SKM-1 (cell line): Measurements from ENCODE around the gene ATP5F1D.

ENCODE experiments used
- DNase-seq: peaks from one replicate; lab custom pipeline; 2025; ENCODE audit not compliant: unreplicated experiment; lab: John Stamatoyannopoulos, UW

The ATP5F1D gene

DNA sequence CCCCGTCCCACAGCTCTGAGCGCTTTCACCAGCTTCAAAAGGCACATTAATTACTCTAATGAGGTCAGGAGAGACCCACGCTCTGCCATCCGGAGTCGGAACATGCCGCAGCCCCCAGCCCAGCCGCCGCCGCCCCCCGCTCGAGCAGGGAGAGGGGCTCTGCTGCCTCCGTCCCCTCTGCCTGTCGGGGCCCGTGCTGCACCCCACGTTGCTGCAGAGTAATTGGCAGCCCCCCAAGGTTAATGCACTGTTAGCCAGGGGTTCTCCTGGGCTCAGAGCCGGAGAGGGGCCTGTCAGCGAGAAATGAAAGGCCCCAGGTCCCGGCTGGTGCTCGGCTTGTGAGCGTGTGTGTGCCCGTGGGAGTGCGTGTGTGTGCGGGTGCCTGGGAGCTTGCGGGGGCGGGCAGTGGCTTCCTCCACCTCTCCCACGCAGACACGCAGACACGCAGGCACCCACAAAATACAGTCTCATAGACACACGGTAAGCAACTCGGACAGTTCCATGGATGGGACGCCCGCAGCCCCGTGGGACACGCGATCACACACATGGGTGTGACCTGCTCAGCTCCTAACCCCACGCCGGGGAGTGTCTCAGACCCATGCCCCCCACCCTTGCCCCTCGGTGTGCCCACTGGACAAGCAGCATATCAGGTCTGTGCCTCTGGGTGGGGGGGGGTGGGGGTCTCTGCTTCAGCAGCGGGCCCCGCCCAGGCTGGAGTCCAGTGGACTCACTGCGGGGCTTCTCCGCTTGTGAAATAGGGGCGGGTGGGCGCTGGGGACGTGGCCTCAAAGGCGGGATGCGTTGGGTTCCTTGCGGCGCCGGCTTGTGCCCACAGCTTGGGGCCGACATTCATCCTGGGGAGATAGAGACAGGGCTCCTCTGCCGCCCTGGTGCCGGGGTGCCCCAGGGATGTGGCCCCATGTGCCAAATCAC is 39.4 kb downstream of the ATP5F1D start:
- no peak for DNase-seq

DNA sequence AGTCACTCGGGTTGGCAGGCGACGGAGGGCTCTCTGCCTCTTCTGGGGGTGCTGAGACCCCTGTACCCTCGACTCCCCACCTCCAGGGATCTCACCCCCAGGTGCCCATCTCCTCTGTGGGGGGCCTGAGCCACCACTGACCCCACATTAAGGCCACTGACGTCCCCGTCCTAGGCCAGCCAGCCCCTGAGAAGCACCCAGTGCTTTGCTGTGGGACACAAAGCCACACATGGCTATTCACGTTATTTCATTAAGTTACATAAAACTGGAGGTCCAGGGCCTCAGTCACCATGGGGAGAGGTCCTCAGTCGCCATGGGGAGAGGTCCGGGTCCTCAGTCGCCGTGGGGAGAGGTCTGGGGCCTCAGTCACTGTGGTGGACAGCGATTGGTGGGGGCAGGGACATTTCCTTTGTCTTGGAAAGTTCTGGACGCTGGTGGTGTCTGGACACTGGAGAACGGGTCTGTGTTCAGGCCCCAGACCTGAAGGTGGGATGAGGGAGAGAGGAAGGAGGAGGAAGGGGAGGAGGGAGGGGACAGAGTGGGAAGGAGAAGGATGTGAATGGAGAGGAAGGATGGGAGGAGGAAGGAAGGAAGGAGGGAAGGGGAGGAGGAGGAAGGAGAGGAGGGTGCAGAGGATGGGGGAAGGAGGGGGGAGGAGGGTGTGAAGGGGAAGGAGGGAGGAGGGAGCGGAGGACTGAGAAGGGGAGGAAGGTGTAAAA is 40.2 kb downstream of the ATP5F1D start:
- DNase-seq, result no peak

DNA sequence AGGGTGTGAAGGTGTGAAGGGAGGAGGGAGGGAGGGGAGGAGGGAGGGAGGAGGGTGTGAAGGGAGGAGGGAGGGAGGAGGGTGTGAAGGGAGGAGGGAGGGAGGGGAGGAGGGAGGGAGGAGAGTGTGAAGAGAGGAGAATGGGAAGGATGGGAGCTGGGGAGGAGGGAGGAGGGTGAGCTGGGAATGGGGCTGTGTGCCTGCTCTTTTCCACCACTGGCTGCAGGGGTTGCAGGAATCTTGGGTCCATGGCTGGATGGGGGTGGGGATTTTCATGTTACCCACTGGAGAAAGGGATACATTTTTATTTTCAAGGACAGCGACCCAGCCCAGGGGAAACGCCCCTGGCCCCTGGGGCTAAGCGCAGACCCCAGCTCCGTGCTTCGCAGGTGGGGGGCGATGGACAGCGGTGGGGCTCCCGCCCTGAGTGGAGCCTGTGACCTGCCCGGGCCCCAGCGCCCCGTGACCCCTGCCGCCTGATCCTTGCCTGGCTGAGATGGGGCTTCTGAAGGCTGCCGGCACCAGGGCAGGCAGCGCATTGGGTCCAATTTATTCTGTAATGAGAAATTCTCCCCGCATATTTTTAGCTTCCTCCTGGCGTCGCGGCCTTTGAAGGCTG is 41.1 kb downstream of the ATP5F1D start:
- DNase-seq, result no peak

DNA sequence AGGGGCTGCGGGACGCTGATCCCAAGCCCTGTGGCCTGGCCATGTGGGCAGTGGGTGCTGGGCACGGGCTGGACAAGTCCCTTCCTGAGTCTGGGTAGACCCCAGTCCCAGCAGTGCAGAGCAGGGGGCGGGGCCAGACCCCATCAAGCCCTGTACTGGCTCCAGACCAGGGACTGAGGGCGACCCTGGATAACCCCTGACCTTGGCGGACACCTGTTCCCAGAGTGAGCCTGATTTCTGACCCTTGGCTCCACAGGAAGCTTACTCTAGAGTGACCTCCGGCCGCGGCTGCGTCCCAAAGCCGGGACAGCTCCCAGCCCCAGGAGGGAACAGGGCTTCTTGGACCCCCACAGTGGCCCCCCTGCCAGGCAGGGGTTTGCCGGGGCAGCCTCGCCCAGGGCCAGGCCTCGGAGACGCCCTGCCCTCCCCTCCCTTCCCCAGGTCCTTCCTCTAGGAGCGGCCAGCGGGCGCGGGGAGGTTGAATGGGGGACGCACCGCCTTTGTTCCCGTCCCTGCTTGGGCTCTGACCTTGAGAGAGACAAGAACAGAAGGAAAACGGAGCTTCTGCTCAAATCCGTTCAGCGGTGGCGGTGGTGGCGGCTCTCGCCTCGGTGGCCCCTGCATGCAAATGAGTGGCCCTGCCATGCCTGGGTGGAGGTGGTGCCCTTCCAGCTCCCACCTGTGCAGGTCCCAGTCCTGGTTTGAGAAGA is 41.8 kb downstream of the ATP5F1D start:
- no peak for DNase-seq

DNA sequence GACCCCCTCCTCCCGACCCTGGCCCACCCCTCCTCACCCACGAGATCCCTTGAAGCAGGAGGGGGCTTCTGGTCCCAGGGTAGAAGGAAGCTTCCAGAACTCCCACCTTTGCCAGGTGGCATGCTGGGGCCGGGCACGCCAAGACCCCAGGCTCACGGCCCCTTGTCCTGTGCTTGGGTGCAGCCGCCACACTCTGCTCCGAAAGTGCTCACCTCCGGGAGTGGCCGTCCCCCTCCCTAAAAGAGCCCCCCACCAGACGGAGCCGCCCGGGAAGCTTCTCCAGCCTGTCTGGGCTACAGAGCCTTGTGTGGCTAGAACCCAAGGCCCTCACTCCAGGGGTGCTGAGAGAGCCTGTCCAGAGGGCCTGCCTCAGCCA is 42.4 kb downstream of the ATP5F1D start:
- DNase-seq, result no peak

DNA sequence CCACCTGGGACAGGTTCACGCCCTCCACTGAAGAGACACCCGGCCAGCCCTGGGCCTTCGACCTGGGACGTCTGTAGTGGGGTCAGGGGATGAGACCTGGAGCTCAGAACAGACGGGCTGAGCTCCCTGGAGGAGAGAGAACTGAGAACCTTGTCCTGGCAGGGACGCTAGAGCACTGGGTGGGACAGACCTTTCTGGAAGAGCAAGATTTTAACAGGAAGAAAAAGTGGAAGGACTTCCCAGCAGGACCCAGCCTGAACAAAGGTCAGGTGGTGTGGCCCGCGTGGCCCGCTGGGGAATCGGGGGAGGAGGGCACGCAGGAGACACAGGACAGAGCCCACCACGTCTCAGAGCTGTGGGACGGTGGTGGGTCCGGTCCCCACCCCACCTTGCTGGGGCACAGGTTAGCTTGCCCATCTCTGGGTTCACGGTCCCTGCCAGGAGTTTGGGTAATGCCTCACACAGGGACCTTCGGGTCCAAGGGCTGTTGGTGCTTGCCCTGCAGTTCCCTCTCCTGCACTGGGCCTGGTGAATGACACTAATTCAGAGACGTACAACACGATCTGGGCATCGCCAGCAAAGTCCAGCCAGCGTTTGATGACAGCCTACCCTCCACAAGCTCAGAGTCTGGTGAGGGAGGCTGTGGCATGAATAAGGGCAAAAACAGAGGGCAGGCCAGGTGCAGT is 42.9 kb downstream of the ATP5F1D start:
- DNase-seq, result no peak

DNA sequence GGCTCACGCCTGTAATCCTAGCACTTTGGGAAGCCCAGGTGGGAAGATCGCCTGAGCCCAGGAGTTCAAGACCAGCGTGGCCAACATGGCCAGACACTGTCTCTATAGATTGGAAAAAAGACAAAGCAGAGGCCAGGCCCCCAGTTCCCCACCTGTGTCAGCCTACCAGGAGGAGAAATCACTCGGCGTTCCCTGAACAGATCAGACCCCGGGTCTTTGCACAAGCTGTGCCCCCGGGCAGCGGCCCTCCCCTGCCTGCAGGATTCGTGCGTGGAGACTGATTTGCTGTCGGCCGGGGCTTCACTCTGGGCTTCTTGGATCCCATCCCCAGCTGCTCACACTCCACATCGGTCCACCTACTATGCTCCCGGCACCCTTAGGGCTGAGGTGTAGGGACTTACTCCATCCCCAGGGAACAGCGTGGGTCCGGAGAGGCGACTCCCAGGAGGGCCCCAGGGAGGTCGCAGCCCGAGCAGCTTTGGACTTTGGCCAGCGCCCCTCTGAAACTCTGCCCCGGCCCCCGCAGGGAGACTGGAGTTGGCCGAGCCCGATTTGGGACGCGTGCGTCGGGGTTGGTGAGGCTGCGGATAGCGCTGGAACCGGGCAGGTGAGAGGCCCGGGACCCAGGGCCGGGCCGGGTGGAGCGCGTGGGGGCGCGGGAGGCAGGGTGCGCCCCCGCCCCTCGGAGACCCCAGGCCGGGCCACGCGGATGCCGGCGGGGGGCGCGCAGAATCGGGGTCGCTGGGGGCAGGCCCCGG is 43.6 kb downstream of the ATP5F1D start:
- DNase-seq, result no peak

DNA sequence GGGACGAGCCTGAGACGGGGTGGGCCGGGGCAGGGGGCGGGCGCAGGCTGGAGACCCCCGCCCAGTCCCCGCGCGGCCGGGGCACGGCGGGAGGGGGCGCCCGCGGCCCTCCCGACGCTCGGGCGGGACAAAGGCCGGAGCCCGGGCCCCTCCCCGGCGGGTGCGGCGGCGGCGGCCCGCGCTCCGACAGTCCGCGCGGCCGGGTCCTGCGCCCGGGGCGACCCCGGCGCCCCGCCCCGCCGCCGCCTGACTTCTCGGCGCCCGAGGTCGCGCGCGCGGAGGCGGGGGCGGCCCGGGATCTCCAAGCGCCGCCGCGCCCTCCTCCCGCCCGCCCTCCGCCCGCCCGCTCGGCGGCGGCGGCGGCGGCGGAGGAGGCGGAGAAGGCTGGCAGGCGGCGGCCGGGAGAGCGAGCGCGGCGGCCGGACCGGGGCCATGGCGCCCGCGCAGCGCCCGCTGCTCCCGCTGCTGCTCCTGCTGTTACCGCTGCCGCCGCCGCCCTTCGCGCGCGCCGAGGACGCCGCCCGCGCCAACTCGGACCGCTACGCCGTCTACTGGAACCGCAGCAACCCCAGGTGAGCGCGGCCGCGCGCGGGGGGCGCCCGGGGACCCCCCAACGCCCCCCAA is 44.3 kb downstream of the ATP5F1D start, which contains the start of gene EFNA2:
Gene EFNA2, plus strand, starts transcription at position 137 of the 624 bp plus-strand sequence. Its CDS starts 296 bp downstream, at position 433.
- DNase-seq, result no peak

DNA sequence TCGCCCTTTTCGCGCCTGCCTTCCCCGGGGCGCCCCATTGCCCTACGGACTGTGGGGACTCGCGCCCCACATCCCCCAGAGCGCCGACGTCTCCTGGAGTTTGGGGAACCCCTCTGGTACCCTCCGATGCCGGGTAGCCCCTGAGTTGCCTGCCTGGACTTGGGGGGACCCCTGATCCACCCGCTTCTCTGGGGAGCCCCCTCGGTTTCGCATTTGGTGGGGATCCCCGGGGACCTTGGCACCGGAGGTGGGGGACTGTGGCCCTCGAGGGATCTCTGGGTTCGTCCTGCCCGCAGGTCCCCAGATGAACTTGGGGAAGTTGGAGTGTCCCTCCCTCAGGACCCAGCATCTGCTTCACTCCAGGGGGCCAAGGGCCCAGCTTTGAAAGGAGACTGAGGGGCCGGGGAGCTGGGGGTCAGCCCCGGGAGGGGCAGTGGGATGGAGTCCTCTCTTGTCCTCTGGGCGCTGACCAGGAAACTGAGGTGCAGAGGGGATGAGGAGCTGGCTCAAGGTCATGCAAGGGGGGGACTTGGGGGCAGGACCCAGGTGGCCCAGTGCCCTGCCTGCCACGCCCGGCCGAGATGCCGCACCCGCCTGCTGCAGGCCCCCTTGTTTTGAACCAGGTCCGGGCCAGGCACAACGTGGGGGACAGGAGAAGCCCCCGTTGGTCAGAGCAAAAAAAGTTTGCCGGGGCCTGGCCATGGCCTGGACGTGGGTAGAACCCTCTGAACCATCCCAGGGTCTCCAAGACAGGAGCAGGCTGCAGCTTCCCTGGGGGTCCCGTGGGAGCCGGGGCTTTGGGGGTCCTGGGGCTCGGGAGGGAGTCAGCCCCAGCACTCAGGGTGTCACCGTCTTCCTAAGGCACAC is 45.2 kb downstream of the ATP5F1D start:
- DNase-seq, result no peak

DNA sequence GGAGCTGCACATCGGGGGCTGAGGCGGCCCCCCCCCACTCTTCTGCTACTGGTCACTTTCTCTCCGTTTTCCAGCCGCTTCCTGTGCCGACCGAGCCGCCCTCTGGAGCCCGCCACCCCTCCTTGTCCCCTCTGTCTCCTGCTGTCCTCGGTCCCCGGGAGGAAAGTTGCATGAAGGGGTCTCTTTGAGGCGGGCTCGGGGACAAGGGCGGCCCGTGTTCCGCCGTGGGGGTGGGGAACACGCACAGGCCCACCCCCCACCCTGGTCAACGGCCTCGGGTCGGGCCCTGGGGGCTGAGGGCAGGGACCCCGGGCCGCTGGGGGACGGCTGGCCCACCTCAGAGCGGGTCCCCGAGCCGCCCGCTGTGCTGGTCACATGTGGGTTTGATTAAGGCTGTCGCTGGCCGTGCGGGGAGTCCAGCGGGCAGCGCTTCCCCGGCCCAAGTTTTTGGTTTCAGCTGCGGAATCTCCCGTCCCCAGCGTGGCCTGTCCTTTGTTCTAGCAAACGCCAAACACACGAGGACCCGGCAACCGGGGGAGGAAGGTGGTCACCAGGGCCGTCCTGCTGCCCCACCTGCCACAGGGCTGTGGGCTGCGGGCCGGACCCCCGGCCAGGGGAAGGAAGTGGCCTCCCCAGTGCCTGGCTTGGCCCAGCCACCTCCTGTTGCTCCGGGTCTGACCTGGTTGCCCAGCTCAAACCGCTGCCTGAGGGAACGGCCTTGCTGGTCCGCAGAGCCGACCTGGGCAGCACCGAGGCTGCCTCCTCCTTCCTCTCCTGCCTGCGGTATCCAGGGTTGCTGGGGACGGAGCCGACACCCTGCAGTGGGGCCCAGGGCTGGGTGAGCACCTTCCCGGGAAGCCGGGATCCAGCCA is 46.0 kb downstream of the ATP5F1D start:
- DNase-seq, result no peak

DNA sequence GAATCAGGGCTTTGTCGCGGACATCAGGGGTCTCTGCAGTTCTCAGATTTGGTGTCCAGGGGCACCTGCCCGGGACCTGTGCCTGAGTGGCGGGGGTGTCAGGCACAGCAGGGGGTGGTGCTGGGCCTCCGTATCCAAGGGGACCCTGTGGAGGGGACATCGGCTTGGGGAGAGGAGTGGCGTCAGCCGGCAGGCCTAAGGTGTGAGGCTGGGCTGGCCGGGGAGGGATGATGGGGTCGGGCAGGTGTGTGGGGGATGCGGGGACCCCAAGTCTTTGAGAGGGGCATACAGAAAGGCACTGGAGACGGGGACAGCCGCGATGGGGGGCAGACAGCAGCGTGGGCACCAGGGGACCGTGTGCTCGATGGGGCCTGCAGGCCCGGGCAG is 46.7 kb downstream of the ATP5F1D start:
- DNase-seq, result no peak

DNA sequence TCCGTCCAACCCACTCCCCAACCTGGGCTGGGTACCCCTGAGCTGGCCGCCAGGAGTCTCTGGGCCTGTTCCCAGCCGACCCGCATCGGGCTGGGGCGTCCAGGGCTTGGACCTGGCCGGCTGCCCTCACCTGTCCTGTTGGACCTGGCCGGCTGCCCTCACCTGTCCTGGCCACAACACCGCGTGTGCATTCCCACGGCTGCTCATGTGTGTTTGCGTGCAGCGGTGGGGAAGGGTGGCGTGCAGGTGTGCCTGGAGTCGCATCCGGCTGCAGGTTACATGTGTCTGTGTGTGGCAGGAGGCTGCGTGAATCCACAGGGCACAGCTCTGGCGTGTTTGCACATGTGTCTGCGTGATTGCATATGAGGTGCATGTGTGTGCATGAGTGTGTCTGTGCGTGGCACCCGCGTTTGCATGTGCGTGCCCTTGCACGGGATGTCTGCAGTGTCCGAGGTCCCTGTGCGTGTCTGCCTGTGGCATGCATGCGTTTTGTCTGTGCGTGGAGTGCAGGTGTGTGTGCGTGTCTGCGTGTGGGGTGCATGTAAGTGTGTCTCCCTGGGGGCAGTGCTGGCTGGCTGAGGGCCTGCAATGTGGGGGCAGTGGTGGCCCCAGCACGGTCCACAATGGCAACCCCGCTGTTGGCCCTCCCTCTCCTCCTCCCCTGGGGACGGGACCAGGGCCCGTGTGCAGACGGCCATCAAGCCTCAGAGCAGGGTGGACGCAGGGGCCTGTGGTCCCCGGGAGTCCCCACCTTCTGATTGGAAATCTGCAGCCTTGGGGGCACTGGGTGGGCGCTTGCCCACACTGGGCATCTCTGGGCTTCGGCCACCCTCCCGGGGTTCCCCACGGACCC is 47.5 kb downstream of the ATP5F1D start:
- no peak for DNase-seq

DNA sequence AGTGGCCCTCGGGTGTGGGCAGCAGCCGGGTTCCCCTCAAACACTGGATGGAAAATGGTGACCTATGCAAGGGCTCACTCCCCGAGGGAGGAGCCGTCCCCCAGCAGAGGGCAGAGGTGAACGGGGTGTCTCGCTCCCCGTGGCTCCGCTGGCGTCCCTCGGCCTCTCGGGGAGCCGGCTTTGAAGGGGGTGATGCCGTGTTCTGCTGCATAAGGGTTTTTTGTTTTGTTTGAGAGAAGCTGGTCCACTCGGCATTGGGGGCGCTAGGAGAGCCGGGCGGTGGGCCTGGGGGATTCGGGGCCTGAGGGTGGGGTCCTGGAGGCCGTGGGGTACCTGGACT is 48.1 kb downstream of the ATP5F1D start:
- no peak for DNase-seq

DNA sequence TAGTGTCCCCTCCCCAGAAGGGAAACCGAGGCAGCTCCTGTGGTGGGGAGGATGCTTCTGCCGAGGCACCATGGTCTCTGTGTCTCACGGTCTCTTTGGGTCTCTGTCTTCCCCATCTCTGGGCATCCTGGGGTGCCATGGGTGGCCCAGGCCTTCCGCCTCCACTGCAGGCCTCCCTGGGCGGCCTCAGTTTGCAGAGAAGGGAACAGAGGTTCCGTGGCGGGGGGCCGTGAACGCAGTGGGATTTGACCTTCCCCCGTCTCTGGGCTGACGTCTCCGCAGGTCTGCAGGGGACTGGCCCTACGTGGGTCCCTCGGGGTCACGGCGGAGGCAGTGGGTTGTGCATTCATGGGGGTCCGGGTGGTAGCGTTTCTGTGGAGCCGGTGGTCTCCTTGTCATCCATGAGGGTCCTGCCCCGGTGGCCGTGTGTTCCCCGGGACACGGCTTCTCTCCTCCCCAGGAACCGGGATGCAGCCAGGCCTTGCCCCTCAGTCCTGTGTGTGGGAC is 48.7 kb downstream of the ATP5F1D start:
- DNase-seq, result no peak

DNA sequence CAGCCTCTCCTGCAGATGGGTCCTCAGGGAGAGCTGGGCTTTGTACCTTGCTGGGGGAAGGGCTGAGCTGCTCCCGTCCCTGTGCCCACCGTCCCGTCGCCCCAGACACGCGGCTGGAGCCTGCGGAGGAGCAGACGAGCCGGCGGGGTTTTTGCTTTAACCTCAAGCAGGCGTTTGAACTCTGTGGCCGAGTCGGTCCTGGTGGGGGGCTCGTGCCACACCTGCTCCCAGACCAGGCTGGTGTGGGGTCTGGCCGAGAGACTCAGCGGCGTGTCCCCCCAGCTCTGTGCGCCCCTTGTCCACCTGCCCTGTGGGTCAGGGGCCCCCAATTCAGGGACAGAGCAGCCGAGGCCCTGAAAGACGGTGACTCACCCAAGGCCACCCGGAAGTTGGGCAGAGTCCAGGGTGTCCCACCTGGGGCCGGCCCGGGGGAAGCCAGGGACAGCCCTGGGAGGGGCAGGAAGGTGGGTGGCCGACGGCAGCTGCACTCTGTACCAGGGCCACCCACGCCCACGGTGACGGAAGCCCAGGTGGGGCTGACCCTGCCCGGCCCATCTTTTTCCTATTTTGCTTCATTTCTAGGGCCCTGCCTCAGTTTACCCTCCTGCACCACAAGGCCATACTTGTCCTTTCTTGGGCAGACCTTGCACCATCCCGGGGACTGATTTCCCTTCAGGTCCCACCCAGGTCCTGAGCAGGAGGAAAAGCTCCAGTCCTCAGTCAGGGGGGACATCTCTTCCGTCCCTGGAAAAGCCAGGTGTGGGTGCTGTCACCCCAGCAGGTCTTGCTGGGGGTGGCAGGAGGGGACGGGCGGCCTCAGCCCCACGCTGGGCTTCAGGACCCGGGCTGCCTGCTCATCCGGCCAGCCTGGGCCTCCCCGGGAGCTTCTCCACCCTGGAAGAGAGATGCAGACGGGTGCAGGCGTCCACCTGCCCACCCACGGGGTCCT is 49.4 kb downstream of the ATP5F1D start:
- no peak for DNase-seq
